Activated naive CD8-positive, alpha-beta T cell treated with anti-CD3 and anti-CD28 coated beads, Interleukin-2, amount 50 U/mL, for 16 hours (primary cell): ENCODE measurements around the gene TRMT11.
"Not testable (repeated sequence)": the region's sequence is repeated elsewhere in the genome, so short reads cannot be mapped to it uniquely, and the experiment has no call there.

Experiments used
- DNase-seq: peaks from one replicate; pipeline ENCODE4 v3.0.0-alpha.2; 2020; ENCODE audit warnings: low read depth, low spot score

The TRMT11 gene

GRCh38 chr6:126042001-126042419 is 55.7 kb downstream of the TRMT11 start:
- DNase-seq: no peak

- DNase-seq: no peak
Measured at GRCh38 chr6:126047648-126048047, 61.3 kb downstream of the TRMT11 start.

GRCh38 chr6:126048635-126049034 is 62.3 kb downstream of the TRMT11 start:
- DNase-seq: no peak

GRCh38 chr6:126050795-126051194 is 64.5 kb downstream of the TRMT11 start:
- no peak for DNase-seq

- DNase-seq: no peak
Measured at GRCh38 chr6:126051791-126052190, 65.5 kb downstream of the TRMT11 start.

GRCh38 chr6:126052485-126052884 is 66.1 kb downstream of the TRMT11 start:
- DNase-seq: no peak

GRCh38 chr6:126054258-126054702 is 67.9 kb downstream of the TRMT11 start:
- DNase-seq: no peak

GRCh38 chr6:126054802-126055201 is 68.5 kb downstream of the TRMT11 start:
- no peak for DNase-seq

- no peak for DNase-seq
Measured at GRCh38 chr6:126055449-126055848, 69.1 kb downstream of the TRMT11 start.

- no peak for DNase-seq
Measured at GRCh38 chr6:126056355-126057004, 70.1 kb downstream of the TRMT11 start.

- DNase-seq: not testable (repeated sequence)
Measured at GRCh38 chr6:126058085-126058484, 71.7 kb downstream of the TRMT11 start.

GRCh38 chr6:126060400-126060799 is 74.1 kb downstream of the TRMT11 start:
- no peak for DNase-seq

- DNase-seq: no peak
Measured at GRCh38 chr6:126063512-126064146, 77.3 kb downstream of the TRMT11 start.

GRCh38 chr6:126064257-126064747 is 78.0 kb downstream of the TRMT11 start:
- no peak for DNase-seq

- DNase-seq: no peak
Measured at GRCh38 chr6:126064748-126065401, 78.5 kb downstream of the TRMT11 start.

GRCh38 chr6:126066053-126067048 is 80.0 kb downstream of the TRMT11 start:
- DNase-seq: no peak

GRCh38 chr6:126067073-126067472 is 80.7 kb downstream of the TRMT11 start:
- DNase-seq: no peak

GRCh38 chr6:126069449-126069848 is 83.1 kb downstream of the TRMT11 start:
- no peak for DNase-seq

GRCh38 chr6:126071000-126071647 is 84.8 kb downstream of the TRMT11 start:
- no peak for DNase-seq

- DNase-seq: no peak
Measured at GRCh38 chr6:126072172-126072571, 85.8 kb downstream of the TRMT11 start.

GRCh38 chr6:126072834-126073233 is 86.5 kb downstream of the TRMT11 start:
- no peak for DNase-seq
